ENCODE measurements around the gene CCDC149. TPM values are rescaled to one million over a fixed set of nuclear protein-coding genes. Genes with fewer than 3 reads are reported as not detected.

Gene CCDC149
- total and polyA plus RNA-seq, 2 donors (not counting 3 experiments of a cell fraction or from before 2014, with no cell fraction given): 7.8 to 11.3 TPM

- dilution Hi-C loops (cut with MboI; ENCODE audit: extremely low pct_ligation_motif_present, low sequenced_read_pairs): no loop called here
- intact Hi-C loops (cut with micrococcal nuclease): no loop called here
- no peak overlapping the region for H3K4me2 ChIP-seq (ENCODE audit: insufficient read depth, low read length)
- no peak overlapping the region for H3K27ac ChIP-seq (ENCODE audit: insufficient read depth, low read depth, low read length)
- no peak overlapping the region for H3K9ac ChIP-seq (replicated peaks; ENCODE audit: extremely low read depth, insufficient read depth, low read length)
- no peaks in the 10 kb centered on the region for H3K36me3 ChIP-seq (ENCODE audit: control insufficient read depth in 2 of 2, extremely low read depth in 1 of 2, insufficient read depth in 2 of 2, low read length in 2 of 2)
- TF ChIP-seq POLR2AphosphoS5 (IDR thresholded peaks at IDR 0.05; ENCODE audit: insufficient read depth, low read depth, low read length) (no peak), FOS (IDR thresholded peaks at IDR 0.05; ENCODE audit: borderline replicate concordance, insufficient read depth, low read length) (no peak), JUN (IDR thresholded peaks at IDR 0.05; ENCODE audit: borderline replicate concordance, insufficient read depth, insufficient read length, low read depth) (no peak), EZH2 (IDR thresholded peaks at IDR 0.05; ENCODE audit: borderline replicate concordance, low read depth, low read length, severe bottlenecking) (no peak), MYC (IDR thresholded peaks at IDR 0.05; ENCODE audit: low read depth, low read length) (no peak), MAX (IDR thresholded peaks at IDR 0.05; ENCODE audit: insufficient read depth, insufficient read length) (no peak), POLR2A (IDR thresholded peaks at IDR 0.05; ENCODE audit: low read depth, low read length) (no peak), GATA2 (IDR thresholded peaks at IDR 0.05; ENCODE audit: insufficient read depth, insufficient read length, low read depth, low read length) (no peak)
- TF ChIP-seq, protein P1, sequence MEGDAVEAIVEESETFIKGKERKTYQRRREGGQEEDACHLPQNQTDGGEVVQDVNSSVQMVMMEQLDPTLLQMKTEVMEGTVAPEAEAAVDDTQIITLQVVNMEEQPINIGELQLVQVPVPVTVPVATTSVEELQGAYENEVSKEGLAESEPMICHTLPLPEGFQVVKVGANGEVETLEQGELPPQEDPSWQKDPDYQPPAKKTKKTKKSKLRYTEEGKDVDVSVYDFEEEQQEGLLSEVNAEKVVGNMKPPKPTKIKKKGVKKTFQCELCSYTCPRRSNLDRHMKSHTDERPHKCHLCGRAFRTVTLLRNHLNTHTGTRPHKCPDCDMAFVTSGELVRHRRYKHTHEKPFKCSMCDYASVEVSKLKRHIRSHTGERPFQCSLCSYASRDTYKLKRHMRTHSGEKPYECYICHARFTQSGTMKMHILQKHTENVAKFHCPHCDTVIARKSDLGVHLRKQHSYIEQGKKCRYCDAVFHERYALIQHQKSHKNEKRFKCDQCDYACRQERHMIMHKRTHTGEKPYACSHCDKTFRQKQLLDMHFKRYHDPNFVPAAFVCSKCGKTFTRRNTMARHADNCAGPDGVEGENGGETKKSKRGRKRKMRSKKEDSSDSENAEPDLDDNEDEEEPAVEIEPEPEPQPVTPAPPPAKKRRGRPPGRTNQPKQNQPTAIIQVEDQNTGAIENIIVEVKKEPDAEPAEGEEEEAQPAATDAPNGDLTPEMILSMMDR (IDR thresholded peaks at IDR 0.05; ENCODE audit: extremely low read depth in 1 of 2, insufficient read depth in 1 of 2, low read depth in 1 of 2, low read length in 2 of 2): no peak
- DNase-seq (ENCODE audit: low read depth, low spot score): no peak
- ChIA-PET POLR2A (no interaction called here), CTCF (no interaction called here)
- no peak overlapping the region for H3K4me3 ChIP-seq (replicated peaks in 1 of 3; ENCODE audit: insufficient read depth in 1 of 3, low read depth in 1 of 3, low read length in 3 of 3)
- H4K20me1 ChIP-seq (replicated peaks; ENCODE audit: control insufficient read depth, extremely low read depth, insufficient read depth, low read length): no peaks in the 10 kb centered on the region
- H2AFZ ChIP-seq (ENCODE audit: low read depth, low read length): no peak overlapping the region
- no peaks in the 10 kb centered on the region for H3K9me1 ChIP-seq (replicated peaks; ENCODE audit: control insufficient read depth, extremely low read depth, insufficient read depth, low read length)
- no peaks in the 10 kb centered on the region for H3K4me1 ChIP-seq (ENCODE audit: control insufficient read depth, extremely low read depth, insufficient read depth, low read length)
- FAIRE-seq: no peak
- H3K79me2 ChIP-seq (ENCODE audit: control insufficient read depth, insufficient read depth, low read length): no peaks in the 10 kb centered on the region
- H3K9me3 ChIP-seq (replicated peaks; ENCODE audit: control insufficient read depth, insufficient read depth, low read length): no peaks in the 10 kb centered on the region
- no peaks in the 10 kb centered on the region for H3K27me3 ChIP-seq (ENCODE audit: control insufficient read depth in 2 of 2, insufficient read depth in 2 of 2, low read length in 2 of 2)
- no TSS peak for BruUV-seq (replicated peaks)
Observed at GRCh38 chr4:24892278-24892677, 20.6 kb downstream of the CCDC149 start.

Measured in endothelial cell of umbilical vein (primary cell).